Mucosa of descending colon (tissue), 3 donors: ENCODE measurements around the gene KCNT1. TPM values are rescaled to one million over a fixed set of nuclear protein-coding genes. Genes with fewer than 3 reads are reported as not detected.

ENCODE experiments used
- ATAC-seq: fragments of 200-7000 bp; cut with Tn5 transposase; one replicate; pipeline ENCODE4 v1.9.1; 2020; ENCODE audit warnings: mild to moderate bottlenecking, moderate library complexity
- DNase-seq, 3 donors: peaks; one replicate each; pipeline ENCODE4 v3.0.0-alpha.2; 2020
- H3K36me3 ChIP-seq: fragments of 200-600 bp; one replicate; pipeline ENCODE4 v1.8.0; 2021; ENCODE audit warnings: low read depth, mild to moderate bottlenecking
- H3K4me1 ChIP-seq: fragments of 200-600 bp; one replicate; pipeline ENCODE4 v1.8.0; 2021; ENCODE audit warnings: low read depth, mild to moderate bottlenecking
- H3K4me3 ChIP-seq: fragments of 200-600 bp; one replicate; pipeline ENCODE4 v1.8.0; 2021; ENCODE audit warnings: mild to moderate bottlenecking
- H3K9me3 ChIP-seq: fragments of 200-600 bp; one replicate; pipeline ENCODE4 v1.8.0; 2021; ENCODE audit warnings: mild to moderate bottlenecking
- intact Hi-C, 2 donors: fragments of 100-400 bp; cut with DNase I in 1 of 2; cut with micrococcal nuclease in 1 of 2; formaldehyde crosslinking; loops; one replicate each; pipeline versions ENCODE4 v1.11.0 to v1.11.1; 2022; cut with DNase I, micrococcal nuclease
- total RNA-seq, 3 donors: library from RNA; stranded (reverse); fragmentation: NEBNext Ultra II Directional in 2 of 3; extraction: Animal tissue kit (Norgen Biotek cat#: 25700) in 2 of 3; gene quantifications; one replicate each; pipeline versions ENCODE4 v1.2.1 to v1.2.4, GENCODE V29; 2021 to 2023
- TF ChIP-seq, protein P1 (sequence below): fragments of 200-600 bp; IDR thresholded peaks from one replicate; pipeline ENCODE4 v1.8.0; 2022; ENCODE audit warnings: antibody characterized with exemption, mild to moderate bottlenecking
- donor health status: DM: no; HTN: no; CAD: no; lungs with moderate emphysema.
- donor health status: DM: no; HTN: no; CAD: no.
- donor health status: DM: no; HTN: yes; CAD: no.

The KCNT1 gene
- total RNA-seq, 3 donors from 2014 or later = 0.22 to 0.60 TPM; not detected in 1

DNA sequence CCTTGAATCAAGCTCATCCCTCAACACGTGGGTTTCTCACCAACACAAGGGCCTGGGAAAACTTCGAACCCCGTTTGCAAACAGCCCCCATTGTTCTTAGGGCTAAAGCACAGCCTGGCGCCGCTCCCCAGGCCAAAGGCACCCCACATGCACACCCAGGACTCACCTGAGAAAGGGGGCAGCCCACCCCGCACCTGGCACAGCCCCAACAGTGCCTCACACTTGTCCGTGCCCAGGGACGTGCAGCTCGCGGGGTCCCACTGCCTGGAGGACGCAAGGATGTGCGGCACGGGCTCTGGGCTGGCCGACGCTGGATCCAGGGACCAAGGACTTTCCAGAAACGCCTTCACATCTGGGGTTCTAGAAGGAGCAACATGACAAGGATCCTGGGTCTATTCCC is 5.5 kb upstream of the KCNT1 start:
- no peaks in the 10 kb centered on the region for H3K4me1 ChIP-seq
- TF ChIP-seq, protein P1, sequence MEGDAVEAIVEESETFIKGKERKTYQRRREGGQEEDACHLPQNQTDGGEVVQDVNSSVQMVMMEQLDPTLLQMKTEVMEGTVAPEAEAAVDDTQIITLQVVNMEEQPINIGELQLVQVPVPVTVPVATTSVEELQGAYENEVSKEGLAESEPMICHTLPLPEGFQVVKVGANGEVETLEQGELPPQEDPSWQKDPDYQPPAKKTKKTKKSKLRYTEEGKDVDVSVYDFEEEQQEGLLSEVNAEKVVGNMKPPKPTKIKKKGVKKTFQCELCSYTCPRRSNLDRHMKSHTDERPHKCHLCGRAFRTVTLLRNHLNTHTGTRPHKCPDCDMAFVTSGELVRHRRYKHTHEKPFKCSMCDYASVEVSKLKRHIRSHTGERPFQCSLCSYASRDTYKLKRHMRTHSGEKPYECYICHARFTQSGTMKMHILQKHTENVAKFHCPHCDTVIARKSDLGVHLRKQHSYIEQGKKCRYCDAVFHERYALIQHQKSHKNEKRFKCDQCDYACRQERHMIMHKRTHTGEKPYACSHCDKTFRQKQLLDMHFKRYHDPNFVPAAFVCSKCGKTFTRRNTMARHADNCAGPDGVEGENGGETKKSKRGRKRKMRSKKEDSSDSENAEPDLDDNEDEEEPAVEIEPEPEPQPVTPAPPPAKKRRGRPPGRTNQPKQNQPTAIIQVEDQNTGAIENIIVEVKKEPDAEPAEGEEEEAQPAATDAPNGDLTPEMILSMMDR = no peak
- intact Hi-C loops = no loop called here
- no peak for DNase-seq
- H3K4me3 ChIP-seq = no peak overlapping the region
- no peaks in the 10 kb centered on the region for H3K9me3 ChIP-seq
- H3K36me3 ChIP-seq = no peaks in the 10 kb centered on the region
- ATAC-seq = no peak

DNA sequence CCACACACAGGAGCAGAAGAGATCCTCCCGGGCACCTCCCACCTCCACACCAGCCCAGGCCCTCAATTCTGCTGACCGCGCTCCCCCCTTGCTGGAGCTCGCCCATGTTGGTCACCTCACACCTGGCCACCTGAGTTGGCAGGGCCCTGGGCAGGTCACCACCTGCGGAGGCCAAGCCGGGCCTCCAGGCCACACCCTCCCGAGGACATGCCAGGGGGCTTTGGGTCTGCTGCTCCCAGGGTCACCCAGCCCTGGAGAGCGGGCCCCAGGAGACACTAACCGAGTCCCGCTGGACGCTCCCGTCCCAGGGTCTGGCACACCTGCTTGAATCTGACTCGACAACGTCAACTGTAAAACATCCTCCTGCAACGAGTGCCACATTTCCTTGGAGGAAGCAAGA is 4.8 kb upstream of the KCNT1 start:
- DNase-seq = no peak
- H3K4me3 ChIP-seq = no peak overlapping the region
- intact Hi-C loops = no loop called here

DNA sequence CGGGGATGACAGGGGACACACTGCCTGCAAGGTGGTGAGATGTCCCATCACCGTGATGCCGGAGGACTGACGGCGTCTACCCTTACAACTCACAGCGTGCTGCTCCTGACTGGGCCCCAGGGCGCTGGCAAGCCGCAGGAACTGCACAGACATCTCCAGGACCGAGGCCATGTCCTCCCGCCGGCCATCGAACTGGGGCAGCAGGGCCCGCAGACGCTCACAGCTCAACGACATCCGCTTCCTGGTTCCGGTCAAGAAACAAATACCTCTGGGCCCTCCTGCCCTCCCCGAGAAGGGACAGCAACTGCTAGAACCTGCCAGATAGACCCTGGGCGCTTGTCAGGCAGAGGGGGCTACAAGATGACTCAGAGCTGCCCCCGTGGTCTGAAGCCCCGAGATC is 3.7 kb upstream of the KCNT1 start:
- no peak for ATAC-seq
- Histone ChIP-seq H3K36me3 (no peaks in the 10 kb centered on the region), H3K4me1 (peaks cover 4% of the 10 kb centered on the region), H3K9me3 (no peaks in the 10 kb centered on the region), H3K4me3 (no peak overlapping the region)
- DNase-seq = no peak
- intact Hi-C loops = no loop called here
- TF ChIP-seq, protein P1 = no peak

More for the DNA sequence above, 4.8 kb upstream of the KCNT1 start:
- Histone ChIP-seq H3K36me3 (no peaks in the 10 kb centered on the region), H3K9me3 (no peaks in the 10 kb centered on the region), H3K4me1 (peaks cover 2% of the 10 kb centered on the region)
- ATAC-seq = no peak
- TF ChIP-seq, protein P1 = no peak

DNA sequence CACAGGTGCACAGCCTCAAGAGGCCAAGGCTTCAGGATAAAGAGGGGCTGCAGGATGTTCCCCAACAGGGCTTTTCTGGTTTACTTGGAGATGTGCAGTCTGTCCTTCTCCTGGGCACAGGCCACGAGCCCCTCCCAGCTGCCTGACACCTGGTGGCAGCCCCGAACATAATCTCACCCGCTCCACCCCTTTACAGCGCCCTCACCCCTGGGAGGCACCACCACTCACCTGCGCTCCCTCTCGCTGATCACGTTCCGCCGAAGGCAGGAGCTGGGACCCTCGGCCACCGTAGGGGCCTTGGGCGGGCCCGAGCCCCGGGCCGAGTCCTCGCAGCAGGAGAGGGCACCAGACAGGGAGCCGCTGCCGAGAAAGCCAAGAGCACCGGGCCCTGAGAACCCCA is 3.2 kb upstream of the KCNT1 start:
- no peak overlapping the region for H3K4me3 ChIP-seq
- H3K4me1 ChIP-seq = peaks cover 4% of the 10 kb centered on the region
- intact Hi-C loops = no loop called here
- no peaks in the 10 kb centered on the region for H3K9me3 ChIP-seq
- H3K36me3 ChIP-seq = no peaks in the 10 kb centered on the region
- no peak for DNase-seq
- TF ChIP-seq, protein P1 = no peak
- ATAC-seq = no peak

DNA sequence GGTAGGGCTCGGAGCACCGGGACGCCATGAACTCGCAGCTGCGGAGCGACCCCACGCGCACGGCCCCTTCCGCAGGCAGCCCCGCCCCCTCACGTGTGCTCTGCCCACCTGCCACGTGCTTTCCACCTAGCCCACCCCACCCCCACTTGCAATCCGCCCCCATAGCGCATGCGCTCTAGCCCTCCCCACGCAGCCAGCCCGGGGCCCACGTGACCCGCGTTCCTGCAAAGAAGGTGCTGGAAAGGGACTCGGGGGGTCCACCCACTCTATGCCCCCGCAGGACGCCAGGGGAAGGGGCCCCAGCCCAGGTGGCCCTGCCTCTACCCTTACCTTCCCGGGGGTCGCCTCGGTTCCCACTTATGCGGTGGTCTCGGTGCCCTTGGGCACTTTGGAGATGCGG is 2.5 kb upstream of the KCNT1 start, which contains the start of gene SOHLH1:
Gene SOHLH1, minus strand, starts transcription at position 42 of the 400 bp plus-strand sequence. Its CDS starts 14 bp downstream, at position 28.
- Histone ChIP-seq H3K36me3 (no peaks in the 10 kb centered on the region), H3K4me3 (no peak within 1 kb of the TSS), H3K9me3 (no peaks in the 10 kb centered on the region), H3K4me1 (peaks cover 4% of the 10 kb centered on the region)
- DNase-seq (no peak), ATAC-seq (no peak)
- TF ChIP-seq, protein P1 = no peak
- intact Hi-C loops = no loop called here

DNA sequence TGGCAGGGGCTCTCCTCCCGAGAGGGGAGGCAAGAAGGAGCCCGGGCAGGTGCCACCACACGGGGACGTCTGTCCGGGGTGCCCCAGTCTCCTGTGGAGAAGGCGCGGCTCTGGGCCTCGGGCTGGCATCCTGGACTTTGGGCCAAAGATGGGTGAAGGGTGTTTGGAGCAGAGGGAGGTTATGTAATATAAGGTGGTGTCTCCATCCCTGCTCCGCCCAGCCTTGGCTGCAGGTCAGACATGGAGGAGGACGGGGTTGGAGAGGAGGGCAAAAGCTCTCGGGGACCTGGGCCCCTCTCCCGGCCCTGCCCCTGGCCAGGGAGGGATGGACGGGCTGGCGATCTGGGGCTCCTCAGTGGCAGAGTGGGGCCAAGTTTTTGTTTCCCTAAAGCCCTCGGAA is 1.5 kb upstream of the KCNT1 start:
- ATAC-seq = no peak
- no peaks in the 10 kb centered on the region for H3K36me3 ChIP-seq
- H3K4me1 ChIP-seq = peaks cover 4% of the 10 kb centered on the region
- intact Hi-C loops = no loop called here
- no peak for DNase-seq
- H3K9me3 ChIP-seq = no peaks in the 10 kb centered on the region
- no peak overlapping the region for H3K4me3 ChIP-seq
- TF ChIP-seq, protein P1 = no peak
